ENCODE measurements around the gene GFRAL.

DNA sequence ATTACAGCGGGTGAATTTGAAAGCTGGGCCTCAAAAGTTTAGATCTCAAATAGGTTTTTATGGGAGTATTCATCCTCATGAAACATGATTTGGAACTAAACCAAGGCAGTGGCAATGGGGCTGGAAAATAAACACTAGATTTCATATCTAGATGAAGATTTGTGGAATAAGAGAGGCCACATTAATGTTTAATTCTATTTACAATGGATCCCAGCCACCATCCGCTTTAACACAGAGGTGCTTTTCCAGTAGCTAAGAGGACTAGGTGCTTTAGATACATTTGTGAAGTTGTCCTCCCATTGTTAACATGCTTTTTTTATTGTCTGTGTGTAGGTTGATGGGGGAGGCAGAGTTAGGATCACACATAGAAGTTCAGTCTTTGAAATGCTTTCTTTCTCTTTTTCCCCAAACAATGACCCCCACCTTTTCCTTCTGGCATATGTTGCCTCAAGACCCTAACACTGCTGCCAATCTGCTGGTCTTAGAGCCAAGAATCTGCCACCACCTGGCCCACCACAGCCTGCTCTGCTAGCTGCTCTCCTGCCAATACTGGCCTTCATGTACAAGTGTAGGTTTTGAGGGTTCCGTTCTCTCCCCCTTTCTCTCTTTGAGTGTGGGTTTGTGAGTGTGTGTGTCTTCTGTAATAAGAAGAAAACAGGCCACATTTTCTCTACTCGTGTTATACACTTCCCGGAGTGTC, 27.8 kb upstream of the GFRAL start:
- TF ChIP-seq POLR2AphosphoS5 (IDR thresholded peaks at IDR 0.05; ENCODE audit: borderline replicate concordance, low read depth, low read length) = no peak
- no peak for TF ChIP-seq EZH2 (IDR thresholded peaks at IDR 0.05)

Measured in SK-N-MC (cell line).